ENCODE measurements around the gene LBX1. TPM values are rescaled to one million over a fixed set of nuclear protein-coding genes. Genes with fewer than 3 reads are reported as not detected.
A peak's percentile ranks its signal among the peaks of the same experiment; 100 is the strongest.

Gene LBX1
- total RNA-seq, 1 experiment from 2014 or later = 0.15 TPM

DNA sequence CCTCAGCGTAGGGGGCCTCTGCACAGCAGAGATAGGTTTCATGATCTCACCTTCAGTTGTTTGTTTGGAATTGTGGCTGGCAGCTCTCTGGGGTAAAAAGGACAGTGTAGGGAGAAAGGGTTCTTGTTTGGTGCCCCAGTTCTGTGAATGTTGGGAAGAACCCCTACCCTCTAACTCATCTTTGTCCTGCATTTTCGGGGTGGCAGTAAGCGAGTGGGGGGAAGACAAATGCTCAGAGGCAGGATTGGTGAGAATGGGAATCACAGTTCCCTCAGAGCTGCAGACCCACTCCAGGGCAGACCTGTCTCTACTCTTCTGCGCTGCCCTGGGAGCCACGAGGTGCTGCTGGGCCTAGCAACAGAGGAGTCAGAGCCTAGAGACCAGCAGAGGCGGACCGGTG, 1.8 kb upstream of the LBX1 start:
- in situ Hi-C loops (cut with HindIII; ENCODE audit: low pct_unique_long_range_greater_than_20kb, low sequenced_read_pairs) (no loop called here), intact Hi-C loops (cut with micrococcal nuclease; ENCODE audit: unreplicated experiment) (no loop called here)
- H3K36me3 ChIP-seq (ENCODE audit: control insufficient read depth, insufficient read depth, low read length) = no peaks in the 10 kb centered on the region
- no peak for TF ChIP-seq POLR2AphosphoS5 (IDR thresholded peaks at IDR 0.05; ENCODE audit: low read depth, low read length)
- TF ChIP-seq TCF7L2 (IDR thresholded peaks at IDR 0.05; ENCODE audit: low read depth, low read length) = no peak
- no peak for TF ChIP-seq REST (IDR thresholded peaks at IDR 0.05; ENCODE audit: insufficient read depth in 1 of 2, low read depth in 2 of 2, low read length in 1 of 2)
- TF ChIP-seq, protein P1, sequence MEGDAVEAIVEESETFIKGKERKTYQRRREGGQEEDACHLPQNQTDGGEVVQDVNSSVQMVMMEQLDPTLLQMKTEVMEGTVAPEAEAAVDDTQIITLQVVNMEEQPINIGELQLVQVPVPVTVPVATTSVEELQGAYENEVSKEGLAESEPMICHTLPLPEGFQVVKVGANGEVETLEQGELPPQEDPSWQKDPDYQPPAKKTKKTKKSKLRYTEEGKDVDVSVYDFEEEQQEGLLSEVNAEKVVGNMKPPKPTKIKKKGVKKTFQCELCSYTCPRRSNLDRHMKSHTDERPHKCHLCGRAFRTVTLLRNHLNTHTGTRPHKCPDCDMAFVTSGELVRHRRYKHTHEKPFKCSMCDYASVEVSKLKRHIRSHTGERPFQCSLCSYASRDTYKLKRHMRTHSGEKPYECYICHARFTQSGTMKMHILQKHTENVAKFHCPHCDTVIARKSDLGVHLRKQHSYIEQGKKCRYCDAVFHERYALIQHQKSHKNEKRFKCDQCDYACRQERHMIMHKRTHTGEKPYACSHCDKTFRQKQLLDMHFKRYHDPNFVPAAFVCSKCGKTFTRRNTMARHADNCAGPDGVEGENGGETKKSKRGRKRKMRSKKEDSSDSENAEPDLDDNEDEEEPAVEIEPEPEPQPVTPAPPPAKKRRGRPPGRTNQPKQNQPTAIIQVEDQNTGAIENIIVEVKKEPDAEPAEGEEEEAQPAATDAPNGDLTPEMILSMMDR (IDR thresholded peaks at IDR 0.05) = no peak
- no peak for TF ChIP-seq SIN3A (IDR thresholded peaks at IDR 0.05; ENCODE audit: borderline replicate concordance, insufficient read depth, low read depth, low read length)
- ChIA-PET CTCF (no interaction called here), POLR2A (no interaction called here)
- H3K4me1 ChIP-seq (ENCODE audit: control insufficient read depth, insufficient read depth, low read length) = no peaks in the 10 kb centered on the region; the same call in 1 of the 2 replicates
- ATAC-seq (no peak), DNase-seq (ENCODE audit: low read depth, low spot score) (no peak)
- no peaks in the 10 kb centered on the region for H3K9me3 ChIP-seq (ENCODE audit: control insufficient read depth, insufficient read depth, low read depth, low read length)
- BruUV-seq (replicated peaks) = no TSS peak
- no peak overlapping the region for H3K4me3 ChIP-seq (ENCODE audit: low read depth in 2 of 2, low read length in 2 of 2)
- H3K27me3 ChIP-seq (ENCODE audit: control insufficient read depth, insufficient read depth, low read length) = peaks cover 18% of the 10 kb centered on the region
- no peak overlapping the region for H3K27ac ChIP-seq (ENCODE audit: low read length)

DNA sequence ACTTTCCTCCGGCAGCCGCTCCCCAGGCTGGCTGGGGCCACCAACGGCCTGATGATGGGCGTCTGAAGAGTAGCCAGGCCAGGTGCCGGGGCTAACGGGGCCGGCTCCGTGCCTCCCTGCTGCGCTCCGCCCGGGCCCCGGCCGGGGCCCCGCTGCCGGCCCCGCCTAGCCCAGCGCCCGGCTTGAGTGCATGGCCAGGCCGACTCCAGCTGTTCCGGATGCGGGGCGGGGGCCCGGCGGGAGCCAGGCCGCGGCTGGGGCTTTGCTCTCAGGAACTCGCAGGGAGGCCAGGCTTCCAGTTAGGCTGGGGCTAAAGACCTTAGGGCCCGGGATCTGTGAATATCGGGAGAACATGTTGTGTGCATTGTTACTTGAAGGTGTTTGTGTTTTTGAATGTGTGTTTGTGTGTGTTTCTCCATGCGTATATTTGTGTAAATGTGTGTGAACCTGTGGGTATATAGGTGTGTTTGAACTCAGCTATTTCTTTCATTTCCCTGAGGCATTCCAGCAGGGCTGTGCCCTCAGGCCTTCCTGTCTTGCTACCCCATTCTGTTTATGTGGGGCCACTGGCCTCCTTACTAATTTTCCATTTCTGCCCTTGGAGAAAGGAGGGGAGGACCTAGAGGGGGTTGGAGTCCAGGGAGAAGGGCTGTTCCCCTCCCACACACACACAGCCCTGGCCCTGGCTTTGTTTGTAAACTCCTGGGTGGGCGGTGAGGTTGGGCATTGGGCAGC, 1.1 kb upstream of the LBX1 start:
- in situ Hi-C loops (cut with HindIII; ENCODE audit: low pct_unique_long_range_greater_than_20kb, low sequenced_read_pairs) (no loop called here), intact Hi-C loops (cut with micrococcal nuclease; ENCODE audit: unreplicated experiment) (no loop called here)
- DNase-seq (ENCODE audit: low read depth, low spot score) (no peak), ATAC-seq (peak; percentile 14; the same call in 1 of the 2 replicates)
- Histone ChIP-seq H3K4me3 (ENCODE audit: low read depth in 2 of 2, low read length in 2 of 2) (peak overlapping the region in 1 of 2 experiments; percentile 32; a peak in 2 of 4 replicates), H3K27ac (ENCODE audit: low read length) (no peak overlapping the region), H3K36me3 (ENCODE audit: control insufficient read depth, insufficient read depth, low read length) (no peaks in the 10 kb centered on the region), H3K27me3 (ENCODE audit: control insufficient read depth, insufficient read depth, low read length) (peaks cover 20% of the 10 kb centered on the region), H3K9me3 (ENCODE audit: control insufficient read depth, insufficient read depth, low read depth, low read length) (no peaks in the 10 kb centered on the region), H3K4me1 (ENCODE audit: control insufficient read depth, insufficient read depth, low read length) (no peaks in the 10 kb centered on the region; the same call in 1 of the 2 replicates)
- CTCF ChIA-PET = no interaction called here
- no TSS peak for BruUV-seq (replicated peaks)
- POLR2A ChIA-PET = no interaction called here
- TF ChIP-seq REST (IDR thresholded peaks at IDR 0.05; ENCODE audit: insufficient read depth in 1 of 2, low read depth in 2 of 2, low read length in 1 of 2) (no peak), TCF7L2 (IDR thresholded peaks at IDR 0.05; ENCODE audit: low read depth, low read length) (no peak), POLR2AphosphoS5 (IDR thresholded peaks at IDR 0.05; ENCODE audit: low read depth, low read length) (no peak), SIN3A (IDR thresholded peaks at IDR 0.05; ENCODE audit: borderline replicate concordance, insufficient read depth, low read depth, low read length) (no peak)
- TF ChIP-seq, protein P1 (IDR thresholded peaks at IDR 0.05) = no peak
